Measurements from ENCODE around the gene RPL29. TPM values are rescaled to one million over a fixed set of nuclear protein-coding genes. Genes with fewer than 3 reads are reported as not detected.
"Not testable (repeated sequence)": the region's sequence is repeated elsewhere in the genome, so short reads cannot be mapped to it uniquely, and the experiment has no call there.

Gene RPL29
- polyA plus RNA-seq, result 1,567 TPM

GRCh38 chr3:51995346-51996163, at the start of gene RPL29:
TSS of gene RPL29 (minus strand) at chr3:51995895. CDS start at chr3:51995461, 434 bp downstream.
- peak within 1 kb of the TSS; percentile 93 to 100 (median 100) for H3K4me3 Mint-ChIP-seq
- no peaks in the 10 kb centered on the region for H3K36me3 Mint-ChIP-seq
- peak within 1 kb of the TSS; percentile 85 to 100 (median 99) for H3K27ac Mint-ChIP-seq
- H3K9me3 Mint-ChIP-seq, result no peaks in the 10 kb centered on the region
- no peaks in the 10 kb centered on the region for H3K27me3 Mint-ChIP-seq
- H3K4me1 Mint-ChIP-seq, result peaks cover 15 to 20% (median 19%) of the 10 kb centered on the region in 3 donors

- H3K36me3 Mint-ChIP-seq, result no peaks in the 10 kb centered on the region
- H3K9me3 Mint-ChIP-seq, result no peaks in the 10 kb centered on the region
- H3K27me3 Mint-ChIP-seq, result no peaks in the 10 kb centered on the region
- H3K4me1 Mint-ChIP-seq, result peaks cover 0 to 2% (median 0%) of the 10 kb centered on the region in 3 donors
- H3K4me3 Mint-ChIP-seq, result no peak overlapping the region
- no peak overlapping the region for H3K27ac Mint-ChIP-seq
Measured at GRCh38 chr3:52044869-52045619, 49.3 kb upstream of the RPL29 start.

GRCh38 chr3:52043750-52044149, 48.1 kb upstream of the RPL29 start:
- Mint-ChIP-seq H3K4me1 (peaks cover 0 to 2% (median 0%) of the 10 kb centered on the region in 3 donors), H3K36me3 (no peaks in the 10 kb centered on the region), H3K9me3 (no peaks in the 10 kb centered on the region), H3K4me3 (no peak overlapping the region), H3K27me3 (peaks cover 1% of the 10 kb centered on the region), H3K27ac (no peak overlapping the region)

GRCh38 chr3:52043039-52043438, 47.3 kb upstream of the RPL29 start:
- H3K27me3 Mint-ChIP-seq, H3K9me3 Mint-ChIP-seq, H3K36me3 Mint-ChIP-seq, H3K4me3 Mint-ChIP-seq, H3K27ac Mint-ChIP-seq, H3K4me1 Mint-ChIP-seq: not testable (repeated sequence)

GRCh38 chr3:52041118-52041731, 45.5 kb upstream of the RPL29 start:
- Mint-ChIP-seq H3K36me3 (no peaks in the 10 kb centered on the region), H3K27me3 (peaks cover 1% of the 10 kb centered on the region), H3K9me3 (no peaks in the 10 kb centered on the region), H3K4me3 (no peak overlapping the region), H3K4me1 (peaks cover 0 to 3% (median 0%) of the 10 kb centered on the region in 3 donors), H3K27ac (no peak overlapping the region)

- Mint-ChIP-seq H3K27me3 (peaks cover 1% of the 10 kb centered on the region), H3K27ac (no peak overlapping the region), H3K4me3 (no peak overlapping the region), H3K36me3 (no peaks in the 10 kb centered on the region), H3K4me1 (peaks cover 0 to 5% (median 0%) of the 10 kb centered on the region in 3 donors), H3K9me3 (no peaks in the 10 kb centered on the region)
Measured at GRCh38 chr3:52040600-52040999, 44.9 kb upstream of the RPL29 start.

GRCh38 chr3:52039846-52040245, 44.2 kb upstream of the RPL29 start:
- Mint-ChIP-seq H3K4me1 (peaks cover 0 to 5% (median 0%) of the 10 kb centered on the region in 3 donors), H3K9me3 (no peaks in the 10 kb centered on the region), H3K4me3 (no peak overlapping the region), H3K36me3 (no peaks in the 10 kb centered on the region), H3K27me3 (peaks cover 1% of the 10 kb centered on the region), H3K27ac (no peak overlapping the region)

- Mint-ChIP-seq H3K27ac (no peak overlapping the region), H3K4me3 (no peak overlapping the region), H3K4me1 (peaks cover 0 to 5% (median 0%) of the 10 kb centered on the region in 3 donors), H3K36me3 (no peaks in the 10 kb centered on the region), H3K27me3 (peaks cover 1% of the 10 kb centered on the region), H3K9me3 (no peaks in the 10 kb centered on the region)
Measured at GRCh38 chr3:52039426-52039825, 43.7 kb upstream of the RPL29 start.

GRCh38 chr3:52038227-52038626, 42.5 kb upstream of the RPL29 start:
- Mint-ChIP-seq H3K4me3 (no peak overlapping the region), H3K27ac (peak overlapping the region in 1 of 3 donors; percentile 39), H3K27me3 (peaks cover 1% of the 10 kb centered on the region), H3K36me3 (no peaks in the 10 kb centered on the region), H3K4me1 (peaks cover 0 to 5% (median 0%) of the 10 kb centered on the region in 3 donors), H3K9me3 (no peaks in the 10 kb centered on the region)

- Mint-ChIP-seq H3K36me3 (no peaks in the 10 kb centered on the region), H3K9me3 (no peaks in the 10 kb centered on the region), H3K27ac (no peak overlapping the region), H3K4me3 (no peak overlapping the region), H3K4me1 (peaks cover 0 to 5% (median 0%) of the 10 kb centered on the region in 3 donors), H3K27me3 (peaks cover 1% of the 10 kb centered on the region)
Measured at GRCh38 chr3:52037291-52037690, 41.6 kb upstream of the RPL29 start.

- H3K27ac Mint-ChIP-seq, result no peak overlapping the region
- peaks cover 0 to 5% (median 0%) of the 10 kb centered on the region in 3 donors for H3K4me1 Mint-ChIP-seq
- peaks cover 1% of the 10 kb centered on the region for H3K27me3 Mint-ChIP-seq
- H3K9me3 Mint-ChIP-seq, result no peaks in the 10 kb centered on the region
- no peaks in the 10 kb centered on the region for H3K36me3 Mint-ChIP-seq
- peak overlapping the region in 1 of 4 donors; percentile 66 for H3K4me3 Mint-ChIP-seq
Measured at GRCh38 chr3:52036829-52037228, 41.1 kb upstream of the RPL29 start.

GRCh38 chr3:52036222-52036694, 40.6 kb upstream of the RPL29 start:
- Mint-ChIP-seq H3K4me3 (peak overlapping the region in 1 of 4 donors; percentile 66), H3K4me1 (peaks cover 0 to 3% (median 0%) of the 10 kb centered on the region in 3 donors), H3K9me3 (no peaks in the 10 kb centered on the region), H3K36me3 (no peaks in the 10 kb centered on the region), H3K27me3 (peaks cover 1% of the 10 kb centered on the region), H3K27ac (no peak overlapping the region)

- Mint-ChIP-seq H3K27ac (peak overlapping the region in 1 of 3 donors; percentile 74), H3K27me3 (peaks cover 1% of the 10 kb centered on the region), H3K36me3 (no peaks in the 10 kb centered on the region), H3K9me3 (no peaks in the 10 kb centered on the region), H3K4me3 (no peak overlapping the region), H3K4me1 (peaks cover 0 to 3% (median 0%) of the 10 kb centered on the region in 3 donors)
Measured at GRCh38 chr3:52034651-52035050, 39.0 kb upstream of the RPL29 start.

GRCh38 chr3:52034212-52034611, 38.5 kb upstream of the RPL29 start:
- peaks cover 0 to 3% (median 0%) of the 10 kb centered on the region in 3 donors for H3K4me1 Mint-ChIP-seq
- no peaks in the 10 kb centered on the region for H3K36me3 Mint-ChIP-seq
- no peak overlapping the region for H3K4me3 Mint-ChIP-seq
- H3K27me3 Mint-ChIP-seq, result no peaks in the 10 kb centered on the region
- no peaks in the 10 kb centered on the region for H3K9me3 Mint-ChIP-seq
- H3K27ac Mint-ChIP-seq, result peak overlapping the region in 1 of 3 donors; percentile 74

- not testable (repeated sequence) for H3K27me3 Mint-ChIP-seq, H3K4me1 Mint-ChIP-seq, H3K9me3 Mint-ChIP-seq, H3K4me3 Mint-ChIP-seq, H3K36me3 Mint-ChIP-seq
- H3K27ac Mint-ChIP-seq, result peak overlapping the region in 1 of 3 donors; percentile 77
Measured at GRCh38 chr3:52033748-52034147, 38.1 kb upstream of the RPL29 start.

Measured in IgD-negative memory B cell (primary cell).